ENCODE measurements around the gene VIT.

VIT gene

GRCh38 chr2:36731941-36732672, 35.6 kb downstream of the VIT start:
- TF ChIP-seq CTCF (IDR thresholded peaks at IDR 0.05; ENCODE audit: low read depth, low read length), result no peak
- no peak overlapping the region for H3K4me3 ChIP-seq (ENCODE audit: low read depth, low read length)

- TF ChIP-seq CTCF (IDR thresholded peaks at IDR 0.05; ENCODE audit: low read depth, low read length), result no peak
- H3K4me3 ChIP-seq (ENCODE audit: low read depth, low read length), result no peak overlapping the region
Observed at GRCh38 chr2:36732673-36733036, 36.1 kb downstream of the VIT start.

GRCh38 chr2:36733215-36733614, 36.7 kb downstream of the VIT start:
- H3K4me3 ChIP-seq (ENCODE audit: low read depth, low read length), result no peak overlapping the region
- no peak for TF ChIP-seq CTCF (IDR thresholded peaks at IDR 0.05; ENCODE audit: low read depth, low read length)

- TF ChIP-seq CTCF (IDR thresholded peaks at IDR 0.05; ENCODE audit: low read depth, low read length), result no peak
- no peak overlapping the region for H3K4me3 ChIP-seq (ENCODE audit: low read depth, low read length)
Observed at GRCh38 chr2:36734304-36734703, 37.8 kb downstream of the VIT start.

- TF ChIP-seq CTCF (IDR thresholded peaks at IDR 0.05; ENCODE audit: low read depth, low read length), result no peak
- no peak overlapping the region for H3K4me3 ChIP-seq (ENCODE audit: low read depth, low read length)
Observed at GRCh38 chr2:36737131-36737750, 40.7 kb downstream of the VIT start.

- no peak overlapping the region for H3K4me3 ChIP-seq (ENCODE audit: low read depth, low read length)
- TF ChIP-seq CTCF (IDR thresholded peaks at IDR 0.05; ENCODE audit: low read depth, low read length), result no peak
Observed at GRCh38 chr2:36740061-36740460, 43.6 kb downstream of the VIT start.

GRCh38 chr2:36741188-36741837, 44.8 kb downstream of the VIT start:
- no peak overlapping the region for H3K4me3 ChIP-seq (ENCODE audit: low read depth, low read length)
- TF ChIP-seq CTCF (IDR thresholded peaks at IDR 0.05; ENCODE audit: low read depth, low read length), result no peak
